Middle frontal gyrus (tissue), 1 donor: ENCODE results near the gene CLIP4.

Source experiments
- DNase-seq: peaks from one replicate; pipeline ENCODE4 v3.0.0-alpha.2; 2015; ENCODE audit warnings: low spot score; ENCODE audit errors: extremely low spot score

CLIP4 gene

GRCh38 chr2:29219374-29219773, 104.2 kb downstream of the CLIP4 start:
- DNase-seq: no peak

- no peak for DNase-seq
These were observed 105.5 kb downstream of the CLIP4 start for GRCh38 chr2:29220506-29221270.

GRCh38 chr2:29222381-29223179, 107.4 kb downstream of the CLIP4 start:
- DNase-seq: no peak

GRCh38 chr2:29223257-29223656, 108.0 kb downstream of the CLIP4 start:
- no peak for DNase-seq

- no peak for DNase-seq
These were observed 108.9 kb downstream of the CLIP4 start for GRCh38 chr2:29223851-29224692.

GRCh38 chr2:29224693-29225551, 109.7 kb downstream of the CLIP4 start:
- DNase-seq: no peak

GRCh38 chr2:29225814-29226213, 110.6 kb downstream of the CLIP4 start:
- no peak for DNase-seq

GRCh38 chr2:29226375-29226774, 111.2 kb downstream of the CLIP4 start:
- DNase-seq: no peak

- no peak for DNase-seq
These were observed 111.6 kb downstream of the CLIP4 start for GRCh38 chr2:29226808-29227207.

- DNase-seq: no peak
These were observed 112.9 kb downstream of the CLIP4 start for GRCh38 chr2:29227935-29228675.

GRCh38 chr2:29228947-29229346, 113.7 kb downstream of the CLIP4 start:
- no peak for DNase-seq

GRCh38 chr2:29229640-29230039, 114.4 kb downstream of the CLIP4 start:
- DNase-seq: no peak

GRCh38 chr2:29232041-29232440, 116.8 kb downstream of the CLIP4 start:
- DNase-seq: no peak

GRCh38 chr2:29233428-29233827, 118.2 kb downstream of the CLIP4 start:
- DNase-seq: no peak

GRCh38 chr2:29235411-29235810, 120.2 kb downstream of the CLIP4 start:
- DNase-seq: no peak

- DNase-seq: no peak
These were observed 120.9 kb downstream of the CLIP4 start for GRCh38 chr2:29236074-29236473.

GRCh38 chr2:29238497-29238896, 123.3 kb downstream of the CLIP4 start:
- no peak for DNase-seq
